HEK293T (cell line): ENCODE results near the gene CYP26A1.

ENCODE experiments used
- CTCF ChIA-PET: fragments of 350-600 bp; formaldehyde crosslinking; extraction: SDS; loops from one replicate; lab custom pipeline; 2021; ENCODE audit warnings: antibody characterized with exemption, inconsistent platforms; lab: Yijun Ruan, JAX
- POLR2A ChIA-PET: fragments of 350-600 bp; formaldehyde crosslinking; extraction: SDS; loops from one replicate; lab custom pipeline; 2020; ENCODE audit warnings: antibody characterized with exemption, inconsistent platforms; lab: Yijun Ruan, JAX
- DNase-seq: peaks from one replicate; pipeline ENCODE4 v3.0.0; 2012; ENCODE audit warnings: mixed read lengths; ENCODE audit errors: extremely low spot score
- ARNT ChIP-seq: fragments of 450-650 bp; IDR thresholded peaks from 2 replicates; pipeline ENCODE4 v1.6.1; 2017; ENCODE audit warnings: mild to moderate bottlenecking
- BHLHE40 ChIP-seq: fragments of 450-650 bp; IDR thresholded peaks from 2 replicates; pipeline ENCODE4 v1.6.1; 2016; ENCODE audit warnings: mild to moderate bottlenecking, moderate library complexity, borderline replicate concordance
- CTBP1 ChIP-seq: fragments of 450-650 bp; IDR thresholded peaks from 2 replicates; pipeline ENCODE4 v1.6.1; 2016; ENCODE audit warnings: borderline replicate concordance
- ELF4 ChIP-seq: fragments of 450-650 bp; IDR thresholded peaks from 2 replicates; pipeline ENCODE4 v1.6.1; 2017; ENCODE audit warnings: antibody characterized with exemption
- FOXA1 ChIP-seq: fragments of 450-650 bp; IDR thresholded peaks from 2 replicates; pipeline ENCODE4 v1.6.1; 2016; ENCODE audit warnings: mild to moderate bottlenecking
- FOXK2 ChIP-seq: fragments of 450-650 bp; IDR thresholded peaks from 2 replicates; pipeline ENCODE4 v1.6.1; 2016; ENCODE audit warnings: mild to moderate bottlenecking
- FOXM1 ChIP-seq: fragments of 450-650 bp; IDR thresholded peaks from 2 replicates; pipeline ENCODE4 v1.6.1; 2017; ENCODE audit warnings: mild to moderate bottlenecking, borderline replicate concordance
- HDGF ChIP-seq: fragments of 450-650 bp; IDR thresholded peaks from 2 replicates; pipeline ENCODE4 v1.6.1; 2017; ENCODE audit warnings: antibody characterized with exemption, borderline replicate concordance
- L3MBTL2 ChIP-seq: fragments of 450-650 bp; conservative IDR thresholded peaks from 2 replicates; pipeline ENCODE4 v1.6.1; 2016; ENCODE audit warnings: mild to moderate bottlenecking
- LEF1 ChIP-seq: fragments of 450-650 bp; IDR thresholded peaks from 2 replicates; pipeline ENCODE4 v1.6.1; 2017; ENCODE audit warnings: mild to moderate bottlenecking, borderline replicate concordance
- NFRKB ChIP-seq: fragments of 450-650 bp; IDR thresholded peaks from 2 replicates; pipeline ENCODE4 v1.6.1; 2016; ENCODE audit warnings: mild to moderate bottlenecking, moderate library complexity
- SP1 ChIP-seq: fragments of 450-650 bp; IDR thresholded peaks from 2 replicates; pipeline ENCODE4 v1.6.1; 2017
- SUZ12 ChIP-seq: fragments of 450-650 bp; IDR thresholded peaks from 2 replicates; pipeline ENCODE4 v1.6.1; 2016; ENCODE audit warnings: mild to moderate bottlenecking
- TARDBP ChIP-seq: fragments of 450-650 bp; IDR thresholded peaks from 2 replicates; pipeline ENCODE4 v1.6.1; 2016
- ZNF384 ChIP-seq: fragments of 450-650 bp; IDR thresholded peaks from 2 replicates; pipeline ENCODE4 v1.6.1; 2016
- TF ChIP-seq, protein P1 (sequence below): fragments of 450-650 bp; IDR thresholded peaks from 2 replicates; pipeline ENCODE4 v1.6.1; 2016

CYP26A1 gene

DNA sequence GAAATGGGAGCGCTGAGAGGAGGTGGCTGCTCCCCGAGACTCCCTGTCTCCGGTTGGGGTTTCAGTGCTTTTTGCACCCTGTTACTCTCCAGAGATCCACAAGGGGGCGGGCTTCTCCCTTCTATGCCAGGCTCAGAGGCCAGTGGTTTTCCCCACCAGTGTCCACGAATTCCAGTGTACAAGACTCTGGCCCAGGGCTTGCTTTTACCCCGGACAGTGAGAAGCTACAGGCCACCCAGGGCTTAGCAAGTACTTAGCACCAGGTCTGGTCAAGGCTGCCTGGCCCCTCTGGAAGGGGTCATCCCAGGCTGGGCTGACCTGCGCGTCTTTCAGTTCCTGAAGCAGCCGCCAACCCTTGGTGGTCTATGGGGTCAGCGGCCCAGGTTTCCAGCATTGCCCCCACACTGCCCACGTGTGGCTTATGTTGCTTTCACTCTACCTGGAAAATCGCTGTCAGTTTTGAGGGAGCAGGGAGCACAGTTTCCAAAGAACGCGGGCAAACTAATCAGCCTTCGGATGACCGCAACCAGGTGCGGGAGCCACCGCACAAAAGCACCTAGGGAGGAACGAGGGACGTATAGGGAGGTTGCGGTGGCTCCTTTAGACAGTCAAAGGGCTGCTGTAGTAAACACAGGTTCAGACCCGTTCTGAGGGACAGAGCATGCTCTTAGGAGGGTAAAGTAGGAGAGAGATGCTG lies 6.8 kb downstream of the CYP26A1 start:
- TF ChIP-seq ZNF384 (no peak), ELF4 (no peak), SUZ12 (no peak), LEF1 (no peak), CTBP1 (no peak), BHLHE40 (no peak), NFRKB (no peak)
- ChIA-PET POLR2A (no interaction called here), CTCF (interaction anchor here (0.9 to 1.3 kb wide), 3 partner anchors 10 to 248 kb away, joined by 3 to 6 read pairs (median 3); no protein-coding TSS in a partner anchor)
- peak; percentile 80 for DNase-seq

DNA sequence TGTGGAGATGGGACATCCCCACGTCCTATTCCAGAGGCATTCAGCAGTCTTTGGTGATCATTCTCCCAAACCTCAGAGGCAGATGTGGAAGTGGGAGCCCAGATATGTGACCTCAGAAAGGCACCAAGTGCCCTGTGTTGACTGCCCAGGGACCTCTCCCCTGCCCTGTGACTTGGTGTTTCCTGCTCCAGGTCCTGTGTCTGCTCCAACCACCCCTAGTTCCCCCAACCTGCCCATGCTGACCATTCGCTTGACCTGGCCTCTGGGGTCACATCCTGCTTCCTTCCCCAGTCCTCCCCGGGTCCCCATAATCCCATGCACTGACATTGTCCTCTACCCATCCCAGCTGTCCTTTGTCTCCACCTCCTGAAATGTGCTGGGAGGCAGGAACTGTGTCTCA lies 7.6 kb downstream of the CYP26A1 start:
- no peak for TF ChIP-seq ARNT
- TF ChIP-seq FOXA1 = no peak
- no peak for TF ChIP-seq CTBP1
- ChIA-PET POLR2A (no interaction called here), CTCF (no interaction called here)
- DNase-seq = no peak

DNA sequence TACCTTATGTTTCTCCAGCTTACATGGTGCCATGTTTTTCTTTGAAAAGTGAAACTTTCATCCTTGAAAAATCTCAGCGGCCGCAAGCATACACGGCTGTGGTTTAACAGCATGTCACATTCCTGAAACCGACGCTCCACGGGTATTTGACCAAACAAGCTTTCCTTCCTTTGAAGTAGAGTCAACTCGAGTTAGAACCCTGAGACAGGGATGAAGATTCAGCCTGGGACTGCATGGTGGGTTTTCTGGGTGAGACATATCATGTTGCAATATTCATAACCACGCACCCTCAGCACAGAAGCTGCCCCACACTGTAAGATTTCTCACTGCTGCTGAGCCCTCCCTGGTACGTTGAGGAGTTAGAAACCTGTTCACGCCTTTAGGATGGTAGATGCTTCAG lies 8.1 kb downstream of the CYP26A1 start:
- no peak for DNase-seq
- POLR2A ChIA-PET = no interaction called here
- TF ChIP-seq CTBP1 (no peak), ZNF384 (no peak), TARDBP (no peak), SP1 (no peak), ARNT (no peak), BHLHE40 (no peak), LEF1 (no peak), NFRKB (no peak), FOXA1 (no peak), ELF4 (no peak), L3MBTL2 (no peak), FOXM1 (no peak), FOXK2 (no peak), SUZ12 (no peak), HDGF (no peak)
- TF ChIP-seq, protein P1, sequence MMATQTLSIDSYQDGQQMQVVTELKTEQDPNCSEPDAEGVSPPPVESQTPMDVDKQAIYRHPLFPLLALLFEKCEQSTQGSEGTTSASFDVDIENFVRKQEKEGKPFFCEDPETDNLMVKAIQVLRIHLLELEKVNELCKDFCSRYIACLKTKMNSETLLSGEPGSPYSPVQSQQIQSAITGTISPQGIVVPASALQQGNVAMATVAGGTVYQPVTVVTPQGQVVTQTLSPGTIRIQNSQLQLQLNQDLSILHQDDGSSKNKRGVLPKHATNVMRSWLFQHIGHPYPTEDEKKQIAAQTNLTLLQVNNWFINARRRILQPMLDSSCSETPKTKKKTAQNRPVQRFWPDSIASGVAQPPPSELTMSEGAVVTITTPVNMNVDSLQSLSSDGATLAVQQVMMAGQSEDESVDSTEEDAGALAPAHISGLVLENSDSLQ = no peak
- CTCF ChIA-PET = no interaction called here

DNA sequence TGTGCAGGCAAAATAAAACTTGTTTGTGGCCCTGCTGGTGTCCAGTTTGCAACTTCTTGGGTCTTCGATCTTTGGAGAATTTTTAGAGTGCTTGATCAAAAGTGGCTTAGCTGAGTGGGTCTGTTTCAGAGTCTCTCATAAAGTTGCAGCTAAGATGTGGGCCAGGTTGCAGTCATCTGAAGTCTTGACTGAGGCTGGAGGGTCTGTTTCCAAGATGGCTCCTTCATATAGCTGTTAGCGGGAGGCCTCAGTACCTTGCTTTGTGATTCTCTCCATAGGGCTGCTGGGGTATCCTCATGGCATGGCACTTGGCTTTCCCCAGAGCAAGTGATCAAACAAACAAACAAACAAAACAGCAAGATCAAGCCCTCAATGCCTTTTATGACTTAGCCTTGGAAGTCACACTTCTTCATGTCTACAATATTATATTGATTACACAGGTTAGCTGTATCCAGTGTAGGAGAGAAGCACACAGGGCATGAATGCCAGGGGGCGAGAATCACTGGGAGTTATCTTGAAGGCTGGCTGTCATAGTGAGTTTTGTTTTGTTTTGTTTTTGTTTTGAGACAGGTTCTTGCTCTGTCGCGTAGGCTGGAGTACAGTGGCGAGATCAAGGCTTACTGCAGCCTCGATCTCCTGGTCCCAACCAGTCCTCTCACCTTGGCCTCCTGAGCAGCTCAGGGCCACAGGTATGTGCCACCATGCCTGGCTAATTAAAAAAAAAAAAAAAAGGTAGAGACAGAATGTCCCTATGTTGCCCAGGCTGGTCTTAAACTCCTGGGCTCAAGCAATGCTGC lies 10.2 kb downstream of the CYP26A1 start:
- ChIA-PET POLR2A (no interaction called here), CTCF (no interaction called here)
- TF ChIP-seq FOXM1 (no peak), SUZ12 (no peak), ZNF384 (no peak), LEF1 (no peak), BHLHE40 (no peak), FOXK2 (no peak)
- TF ChIP-seq, protein P1 = no peak
- DNase-seq = no peak

DNA sequence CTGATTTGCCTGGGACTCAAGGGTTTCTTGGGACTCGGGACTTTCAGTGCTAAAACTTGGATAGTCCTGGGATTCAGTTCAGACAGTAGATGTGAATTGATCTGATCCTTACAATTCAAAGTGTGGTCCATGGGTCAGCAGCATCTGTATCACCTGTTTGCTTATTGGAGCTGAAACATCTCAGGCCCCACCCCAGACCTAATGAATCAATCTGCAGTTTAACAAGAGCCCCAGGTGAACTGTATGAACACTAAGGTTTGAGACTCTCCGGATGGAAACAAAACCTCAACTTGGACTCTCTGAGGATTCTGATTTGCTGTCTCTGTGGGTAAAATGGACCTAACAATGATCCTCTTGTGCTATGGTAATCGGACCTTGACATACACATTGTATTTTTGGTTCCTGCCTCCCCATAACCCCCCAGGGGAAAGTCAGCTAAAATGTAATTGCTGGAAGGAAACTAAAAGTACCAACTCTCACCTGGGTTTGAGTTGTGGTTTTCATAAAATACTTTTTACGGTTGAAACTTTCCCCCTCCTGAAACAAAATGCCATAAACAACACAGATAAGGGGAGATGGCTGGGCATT lies 11.7 kb downstream of the CYP26A1 start:
- POLR2A ChIA-PET = no interaction called here
- TF ChIP-seq ELF4 (no peak), SP1 (no peak), TARDBP (no peak), LEF1 (no peak), BHLHE40 (no peak), SUZ12 (no peak), ZNF384 (no peak), HDGF (no peak), L3MBTL2 (no peak), ARNT (no peak), FOXK2 (no peak), FOXA1 (no peak), CTBP1 (no peak), NFRKB (no peak), FOXM1 (no peak)
- TF ChIP-seq, protein P1 = no peak
- no peak for DNase-seq
- CTCF ChIA-PET = interaction anchor here (0.6 kb wide), 2 partner anchors 93 to 281 kb away, joined by 4 to 6 read pairs; no protein-coding TSS in a partner anchor

DNA sequence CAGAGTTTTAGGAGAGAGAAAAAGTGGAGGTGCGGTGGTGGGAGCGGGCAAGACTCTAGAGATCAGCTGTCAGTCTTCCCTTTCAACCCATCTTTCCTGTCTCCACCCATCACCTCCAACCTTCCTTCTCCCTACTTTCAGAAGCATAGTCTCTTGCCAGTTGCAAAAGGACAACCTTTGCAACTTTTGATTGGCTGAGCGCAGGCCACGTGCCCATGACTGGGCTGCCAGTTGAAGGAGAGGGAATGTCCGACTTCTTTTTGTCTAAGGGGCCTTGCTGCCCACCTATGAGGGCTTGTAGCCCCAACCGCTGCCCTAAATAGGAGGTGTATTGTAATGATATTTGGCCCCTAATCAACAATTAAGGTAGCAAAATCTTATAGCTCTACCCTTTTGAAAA lies 12.6 kb downstream of the CYP26A1 start:
- TF ChIP-seq ARNT (no peak), NFRKB (no peak), ZNF384 (no peak), LEF1 (no peak), FOXA1 (no peak), FOXM1 (no peak), CTBP1 (no peak), HDGF (no peak), SUZ12 (no peak), FOXK2 (no peak), SP1 (no peak)
- TF ChIP-seq, protein P1 = no peak
- POLR2A ChIA-PET = no interaction called here
- CTCF ChIA-PET = no interaction called here
- no peak for DNase-seq
